Muscle of arm (tissue), 12 donors: ENCODE results near the gene LACTBL1. TPM values are rescaled to one million over a fixed set of nuclear protein-coding genes. Genes with fewer than 3 reads are reported as not detected.

Experiments used
- DNase-seq: peaks from one replicate; pipeline ENCODE4 v3.0.0-alpha.2; 2013
- polyA plus RNA-seq, 12 donors: library from polyadenylated mRNA; unstranded; fragments of 120-200 nt; gene quantifications; one replicate each; pipeline ENCODE4 v1.2.1, GENCODE V29; 2013; ENCODE audit not compliant: insufficient read length in 12 of 12

Gene LACTBL1
- polyA plus RNA-seq, 12 donors: not detected

DNA sequence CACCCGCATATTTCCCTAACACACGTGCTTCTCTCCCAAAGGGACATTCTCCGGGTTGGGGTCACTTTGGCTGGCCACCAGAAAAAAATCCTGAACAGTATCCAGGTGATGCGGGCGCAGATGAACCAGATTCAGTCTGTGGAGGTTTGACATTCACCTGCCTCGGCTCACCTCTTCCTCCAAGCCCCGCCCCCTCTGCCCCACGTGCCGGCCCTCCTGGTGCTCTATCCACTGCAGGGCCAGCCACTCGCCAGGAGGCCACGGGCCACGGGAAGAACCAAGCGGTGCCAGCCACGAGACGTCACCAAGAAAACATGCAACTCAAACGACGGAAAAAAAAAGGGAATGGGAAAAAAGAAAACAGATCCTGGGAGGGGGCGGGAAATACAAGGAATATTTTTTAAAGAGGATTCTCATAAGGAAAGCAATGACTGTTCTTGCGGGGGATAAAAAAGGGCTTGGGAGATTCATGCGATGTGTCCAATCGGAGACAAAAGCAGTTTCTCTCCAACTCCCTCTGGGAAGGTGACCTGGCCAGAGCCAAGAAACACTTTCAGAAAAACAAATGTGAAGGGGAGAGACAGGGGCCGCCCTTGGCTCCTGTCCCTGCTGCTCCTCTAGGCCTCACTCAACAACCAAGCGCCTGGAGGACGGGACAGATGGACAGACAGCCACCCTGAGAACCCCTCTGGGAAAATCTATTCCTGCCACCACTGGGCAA is 59.1 kb downstream of the LACTBL1 start:
- no peak for DNase-seq

GRCh38 chr1:22912311-22912710 is 60.4 kb downstream of the LACTBL1 start:
- no peak for DNase-seq

DNA sequence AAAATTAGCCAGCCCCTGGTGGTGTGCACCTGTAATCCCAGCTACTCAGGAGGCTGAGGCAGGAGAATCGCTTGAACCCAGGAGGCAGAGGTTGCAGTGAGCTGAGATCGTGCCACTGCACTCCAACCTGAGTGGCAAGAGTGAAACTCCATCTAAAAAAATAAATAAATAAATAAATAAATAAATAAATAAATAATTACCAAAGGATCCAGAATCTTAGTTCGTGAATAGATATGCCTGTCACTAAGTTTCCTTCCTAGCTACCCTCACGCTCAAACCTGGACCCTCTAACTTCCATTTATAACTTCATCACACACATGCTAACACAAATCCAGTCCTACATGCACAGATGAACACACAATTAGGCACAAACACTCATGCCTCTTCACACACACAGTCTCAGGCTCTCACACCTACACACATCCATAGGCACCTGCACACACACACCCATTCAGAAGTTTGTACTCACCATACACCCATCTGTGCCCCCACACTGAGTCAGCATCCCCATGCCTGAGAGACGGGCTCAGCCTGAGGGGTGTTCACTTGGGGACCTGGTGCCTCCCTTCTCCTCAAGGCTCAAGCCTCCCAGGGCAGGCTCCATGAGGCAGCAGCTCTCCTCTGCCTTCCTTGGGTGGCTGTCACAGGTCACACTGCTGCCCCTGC is 61.5 kb downstream of the LACTBL1 start:
- no peak for DNase-seq

- DNase-seq: no peak
Measured at GRCh38 chr1:22910286-22910685, 62.4 kb downstream of the LACTBL1 start.

GRCh38 chr1:22908880-22909426 is 63.7 kb downstream of the LACTBL1 start:
- no peak for DNase-seq

DNA sequence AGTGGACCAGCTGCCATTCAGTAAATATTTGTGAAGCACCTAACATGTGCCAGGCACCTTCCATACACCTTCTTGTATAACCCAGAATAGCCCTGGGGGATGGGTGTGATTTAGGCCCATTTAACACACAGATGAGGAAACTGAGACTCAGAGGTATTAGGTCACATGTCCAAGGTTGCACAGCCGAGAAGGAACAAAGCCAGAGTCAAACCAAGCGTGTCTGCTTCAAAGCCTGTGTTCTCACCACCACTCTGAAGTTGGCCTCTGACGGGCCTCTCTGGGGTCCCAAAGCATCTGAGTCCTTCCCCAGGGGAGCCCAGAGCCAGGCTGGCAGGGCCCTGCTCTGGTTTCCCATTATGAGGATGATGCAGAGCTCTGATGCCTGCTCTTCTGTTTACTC is 65.1 kb downstream of the LACTBL1 start:
- DNase-seq: no peak

- no peak for DNase-seq
Measured at GRCh38 chr1:22906968-22907367, 65.7 kb downstream of the LACTBL1 start.

GRCh38 chr1:22903113-22903512 is 69.6 kb downstream of the LACTBL1 start:
- DNase-seq: no peak

Other genes with a start within 250 kb of the LACTBL1 start
- gene TEX46, start 43.0 kb upstream of the LACTBL1 start, polyA plus RNA-seq: under 1 TPM in 3 of 12 donors, not detected in 9; 0.34 to 0.37 (median 0.36) TPM
- gene KDM1A, start 46.6 kb upstream of the LACTBL1 start, polyA plus RNA-seq: 10 to 100 TPM in 11 of 12 donors, not detected in 1; 64.1 to 95.9 (median 71.8) TPM
- gene LUZP1, start 196.0 kb upstream of the LACTBL1 start, polyA plus RNA-seq: 10 to 100 TPM in 11 of 12 donors, not detected in 1; 11.2 to 31.3 (median 14.1) TPM
- gene HTR1D, start 244.6 kb upstream of the LACTBL1 start, polyA plus RNA-seq: under 1 TPM in 5 of 12 donors, not detected in 7; 0.07 to 0.36 (median 0.09) TPM